DMS153 (cell line): ENCODE data around the gene LHFPL2.

ENCODE experiments used
- DNase-seq: peaks from one replicate; lab custom pipeline; 2025; lab: John Stamatoyannopoulos, UW

LHFPL2 gene

DNA sequence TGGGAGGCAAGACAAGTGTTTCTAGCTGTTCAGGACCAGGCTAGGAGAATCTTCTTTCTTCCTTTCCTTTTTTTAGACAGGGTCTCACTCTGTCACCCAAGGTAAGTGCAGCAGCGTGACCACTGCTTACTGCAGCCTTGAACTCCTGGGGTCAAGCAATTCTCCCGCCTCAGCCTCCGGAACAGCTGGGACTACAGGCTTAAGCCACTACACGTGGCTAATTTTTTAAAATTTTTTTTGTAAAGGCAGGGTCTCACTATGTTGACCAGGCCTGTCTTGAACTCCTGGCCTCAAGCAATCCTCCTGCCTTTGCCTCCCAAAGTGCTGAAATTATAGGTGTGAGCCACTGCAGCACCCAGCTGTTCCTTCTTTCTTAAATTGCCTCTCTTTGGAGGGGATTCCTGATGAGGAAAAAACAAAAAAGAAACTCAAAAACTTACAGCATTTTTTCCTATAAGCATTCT lies 53.1 kb downstream of the LHFPL2 start:
- DNase-seq: no peak

GRCh38 chr5:78594610-78595457 lies 53.7 kb downstream of the LHFPL2 start:
- no peak for DNase-seq

GRCh38 chr5:78594021-78594420 lies 54.6 kb downstream of the LHFPL2 start:
- DNase-seq: no peak

DNA sequence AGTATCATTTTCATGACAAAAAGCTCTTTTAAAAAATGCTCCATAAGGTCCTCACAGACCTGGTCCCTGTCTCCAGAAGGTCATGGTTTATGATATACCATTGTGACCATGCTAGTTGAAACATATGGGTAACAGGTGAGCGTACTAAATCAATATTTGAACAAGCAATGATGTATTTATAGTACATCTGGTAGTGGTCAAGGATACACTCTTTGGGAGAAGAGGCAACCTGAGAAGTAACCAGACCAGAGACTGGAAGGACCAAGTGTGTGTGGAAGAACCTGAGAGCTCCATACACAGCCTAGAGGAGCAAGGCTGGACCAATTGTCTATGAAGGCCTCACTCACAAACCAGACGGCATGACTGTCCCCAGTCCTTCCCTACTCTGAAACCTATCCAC lies 55.1 kb downstream of the LHFPL2 start:
- no peak for DNase-seq

GRCh38 chr5:78592735-78593386 lies 55.7 kb downstream of the LHFPL2 start:
- DNase-seq: no peak

- no peak for DNase-seq
These were observed 56.4 kb downstream of the LHFPL2 start for GRCh38 chr5:78591972-78592700.

GRCh38 chr5:78591138-78591612 lies 57.4 kb downstream of the LHFPL2 start:
- no peak for DNase-seq

DNA sequence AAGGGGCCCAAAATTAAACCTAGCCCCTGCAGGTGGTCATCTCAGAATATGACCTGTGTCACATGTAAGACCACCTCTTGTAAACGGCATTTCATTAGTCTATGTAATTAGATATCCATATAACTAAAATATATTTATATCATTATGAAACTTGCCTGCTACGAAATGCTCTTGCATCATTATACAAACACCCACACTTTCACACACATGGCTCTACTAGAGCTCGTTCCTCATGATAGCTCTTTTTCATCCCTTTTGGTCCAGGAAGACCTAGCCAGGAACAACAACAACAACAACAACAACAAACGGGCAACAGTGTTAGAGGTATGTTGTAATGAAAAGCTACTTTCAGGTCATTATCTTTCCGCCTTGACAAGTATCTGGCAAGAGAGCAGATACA lies 58.6 kb downstream of the LHFPL2 start:
- DNase-seq: no peak

DNA sequence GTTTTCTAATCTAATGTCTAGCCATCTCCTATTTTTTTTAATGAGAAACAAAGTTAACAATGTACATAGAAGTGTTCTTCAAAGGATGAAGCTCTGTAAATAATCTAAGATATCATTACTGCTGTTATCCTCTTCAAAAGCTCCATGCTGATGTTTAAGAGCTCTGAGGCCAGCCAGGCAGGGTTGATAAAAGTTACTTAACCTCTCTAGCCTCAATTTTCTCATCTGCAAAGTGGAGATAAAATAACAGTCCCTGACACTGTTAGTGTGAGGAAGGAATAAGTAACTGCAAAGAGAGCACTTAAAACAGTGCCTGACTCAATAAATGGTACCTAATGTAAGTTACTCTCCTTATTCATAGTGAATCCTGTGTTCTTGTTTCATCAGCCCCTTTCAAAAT lies 60.1 kb downstream of the LHFPL2 start:
- DNase-seq: no peak

DNA sequence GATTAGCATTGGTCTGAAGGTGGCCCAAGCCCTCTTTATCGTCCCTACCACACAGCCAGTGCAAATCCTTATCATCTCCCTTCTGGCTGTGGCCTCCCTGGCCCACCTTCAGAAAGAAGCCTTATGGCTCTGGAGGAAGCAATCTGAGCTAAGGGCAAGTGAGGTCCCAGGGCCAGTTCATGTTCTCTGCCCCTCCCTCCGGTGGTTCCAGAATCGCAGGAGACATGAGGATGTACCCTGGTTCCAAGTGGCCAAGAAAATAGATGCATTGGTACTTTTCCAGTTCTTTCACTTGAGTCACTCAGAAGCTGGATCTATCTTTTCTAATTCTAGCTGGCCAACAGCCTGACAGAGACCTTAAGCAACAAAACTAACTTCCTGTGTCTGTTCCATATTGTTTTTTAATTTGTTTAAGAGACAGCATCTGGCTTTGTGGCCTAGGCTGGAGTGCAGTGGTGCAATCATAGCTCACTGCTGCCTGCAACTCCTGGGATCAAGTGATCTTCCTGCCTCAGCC lies 60.7 kb downstream of the LHFPL2 start:
- no peak for DNase-seq

GRCh38 chr5:78587081-78587774 lies 61.3 kb downstream of the LHFPL2 start:
- DNase-seq: no peak

GRCh38 chr5:78586251-78586650 lies 62.3 kb downstream of the LHFPL2 start:
- no peak for DNase-seq

DNA sequence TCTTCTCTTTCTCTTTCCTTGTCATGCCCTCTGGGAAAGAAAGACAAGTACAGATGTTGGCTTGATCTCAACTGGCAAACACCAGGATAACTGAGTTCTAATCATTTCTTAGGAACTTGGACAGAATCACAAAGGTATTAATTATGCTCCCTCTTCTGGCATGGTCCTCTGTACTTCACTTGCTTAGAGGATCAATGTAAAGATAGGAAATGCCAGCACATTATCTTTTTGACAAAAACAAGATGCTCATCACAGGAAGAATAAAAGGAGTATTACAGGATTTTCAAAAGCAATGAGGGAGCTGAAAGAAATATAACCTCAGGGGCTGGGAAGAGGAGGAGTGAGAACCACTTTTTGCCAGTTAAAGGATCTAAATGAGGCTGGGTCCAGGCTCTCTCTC lies 70.6 kb downstream of the LHFPL2 start:
- no peak for DNase-seq

GRCh38 chr5:78577071-78577807 lies 71.3 kb downstream of the LHFPL2 start:
- no peak for DNase-seq

DNA sequence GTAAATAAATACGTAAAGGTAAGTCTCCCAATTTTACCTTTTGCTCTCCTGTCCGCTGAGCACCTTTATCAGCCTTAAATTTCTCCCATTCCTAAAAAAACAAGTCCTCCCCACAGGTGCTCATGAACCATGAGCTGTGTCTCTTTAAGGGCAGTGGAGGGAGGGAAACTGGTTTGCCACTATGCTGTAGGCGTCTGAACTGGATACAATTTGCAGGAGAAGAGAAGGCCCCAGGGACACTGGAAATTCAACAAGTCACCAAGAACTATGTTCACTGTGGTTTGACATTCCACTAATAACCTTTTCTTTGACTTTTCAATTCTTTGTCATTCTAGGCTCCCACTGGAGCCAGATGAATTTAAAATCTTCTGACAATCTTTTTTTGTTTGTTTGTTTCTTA lies 72.2 kb downstream of the LHFPL2 start:
- DNase-seq: no peak

DNA sequence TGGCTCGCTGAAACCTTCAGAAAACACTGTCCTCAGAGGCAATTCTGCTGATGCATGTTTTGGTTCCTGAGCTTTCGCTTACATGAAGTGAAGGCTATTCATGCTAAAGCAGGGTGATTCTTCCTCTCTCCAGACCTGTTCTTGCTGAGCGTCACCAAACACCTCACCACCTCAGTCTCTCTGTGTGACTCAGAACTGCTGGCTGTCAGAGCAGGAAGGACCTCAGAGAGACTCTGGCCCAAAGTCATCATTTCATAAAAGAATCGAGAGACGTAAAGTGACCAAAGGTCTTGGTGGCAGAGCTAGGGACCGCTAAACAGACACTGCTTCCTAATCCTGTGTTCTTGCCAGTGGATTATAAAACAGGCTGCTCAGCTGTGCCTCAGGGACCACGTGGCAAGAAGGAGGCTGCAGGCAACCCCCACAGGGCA lies 73.8 kb downstream of the LHFPL2 start:
- no peak for DNase-seq

- no peak for DNase-seq
These were observed 74.4 kb downstream of the LHFPL2 start for GRCh38 chr5:78574131-78574673.

GRCh38 chr5:78573318-78573717 lies 75.3 kb downstream of the LHFPL2 start:
- no peak for DNase-seq

- no peak for DNase-seq
These were observed 77.9 kb downstream of the LHFPL2 start for GRCh38 chr5:78570646-78571045.

DNA sequence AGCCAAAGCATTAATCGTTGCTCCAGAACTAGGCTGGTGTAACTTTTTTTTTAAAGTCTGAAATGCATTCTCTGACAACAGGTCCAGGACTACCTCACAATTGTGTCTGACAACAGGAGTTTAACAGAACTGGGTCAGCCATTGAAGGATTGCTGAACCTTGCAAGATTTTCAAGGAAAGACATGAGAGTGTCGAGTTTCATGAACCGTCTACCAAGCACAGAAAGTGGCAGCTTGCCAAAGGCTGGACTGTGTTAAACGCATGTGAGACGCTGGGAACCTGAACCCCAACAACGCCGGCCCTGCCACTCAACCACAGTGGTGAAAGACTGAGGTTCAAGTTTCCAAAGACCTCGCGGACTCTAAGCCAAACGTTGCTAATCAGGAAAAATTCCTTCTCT lies 79.1 kb downstream of the LHFPL2 start:
- peak; percentile 36 for DNase-seq

- DNase-seq: no peak
These were observed 79.9 kb downstream of the LHFPL2 start for GRCh38 chr5:78568676-78569075.
